ENCODE measurements around the gene IL15RA.
"Not testable (repeated sequence)": the region's sequence is repeated elsewhere in the genome, so short reads cannot be mapped to it uniquely, and the experiment has no call there.

The IL15RA gene

DNA sequence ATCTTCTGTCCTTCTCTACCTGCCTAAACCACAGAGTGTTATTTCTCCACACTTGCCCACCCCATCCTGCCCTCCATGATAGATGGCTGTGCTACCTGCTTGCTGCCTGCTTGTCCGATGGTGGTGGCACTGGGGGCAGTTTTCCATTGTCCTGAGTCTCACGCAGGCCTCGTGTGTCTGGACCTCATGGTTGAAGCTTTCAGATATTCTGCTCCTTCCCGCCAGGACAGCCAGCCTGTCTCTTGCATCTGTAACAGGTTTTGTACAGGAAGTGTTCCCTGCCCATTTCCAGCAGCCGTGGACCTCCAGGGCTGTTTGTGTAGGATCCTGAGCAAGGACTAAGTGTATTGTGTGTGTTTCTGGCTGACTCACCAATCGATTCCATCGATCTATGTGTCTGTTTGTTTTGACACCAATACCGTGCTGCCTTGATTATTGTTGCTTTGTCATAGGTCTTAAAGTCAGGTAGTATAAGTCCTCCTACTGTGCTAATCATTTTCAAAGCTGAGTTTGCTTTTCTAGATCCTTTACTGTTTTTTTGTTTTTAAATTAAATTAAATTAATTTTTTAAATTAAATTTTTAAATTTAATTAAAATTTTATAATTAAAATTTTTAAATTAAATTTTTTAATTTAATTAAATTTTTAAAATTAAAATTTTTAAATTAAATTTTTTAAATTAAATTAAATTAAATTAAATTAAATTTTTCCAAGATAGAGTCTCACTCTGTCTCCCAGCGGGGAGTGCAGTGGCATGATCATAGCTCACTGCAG lies 8.5 kb downstream of the IL15RA start:
- no peak for DNase-seq

DNA sequence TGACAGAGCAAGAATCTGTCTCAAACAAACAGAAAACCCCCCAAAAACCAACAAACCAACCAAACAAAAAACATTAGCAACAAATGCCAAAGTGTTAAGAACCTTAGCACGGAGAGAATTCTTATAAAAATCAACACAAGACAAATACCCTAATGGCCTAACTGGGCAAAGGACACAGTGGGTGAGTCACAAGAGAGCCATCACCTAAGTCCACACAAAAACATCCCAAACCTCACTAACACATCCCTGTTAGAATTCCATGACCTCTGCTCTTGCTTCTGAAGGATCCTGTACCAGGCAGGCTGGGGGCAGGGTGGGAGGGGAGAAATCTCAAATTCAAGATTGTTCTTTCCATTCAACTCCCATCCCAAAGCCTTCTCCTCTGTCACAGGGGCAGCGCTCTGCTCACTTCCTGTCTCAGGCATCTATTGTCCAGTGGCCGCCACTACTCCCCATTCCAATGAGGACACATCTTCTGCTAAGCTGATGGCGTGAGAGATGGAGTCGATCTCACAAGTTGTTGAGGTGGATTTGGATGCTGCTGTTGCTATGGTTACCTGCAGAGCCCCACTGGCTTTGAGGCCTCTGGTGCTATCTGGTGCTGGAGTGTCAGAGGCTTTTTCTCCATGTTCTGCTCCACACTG lies 9.2 kb downstream of the IL15RA start:
- DNase-seq, result no peak

DNA sequence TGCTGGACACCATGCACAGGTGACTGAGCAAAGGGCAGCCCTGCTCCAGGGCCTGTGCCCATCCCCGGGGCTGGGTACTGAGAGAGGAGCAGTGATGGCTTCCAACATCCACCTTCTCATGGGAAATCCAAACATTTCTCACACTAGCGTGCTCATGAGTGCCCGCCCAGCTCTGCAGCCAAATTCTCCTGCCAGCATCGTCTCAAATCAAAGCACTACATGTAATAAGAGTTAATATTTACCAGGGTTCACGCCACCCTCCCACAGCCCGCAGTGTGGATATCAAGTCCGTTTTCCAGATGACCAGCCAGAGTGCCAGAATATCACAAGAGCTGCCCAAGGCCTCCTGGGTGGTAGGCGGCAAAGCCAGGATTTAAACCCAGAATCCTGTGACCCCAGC lies 12.1 kb downstream of the IL15RA start:
- no peak for DNase-seq

DNA sequence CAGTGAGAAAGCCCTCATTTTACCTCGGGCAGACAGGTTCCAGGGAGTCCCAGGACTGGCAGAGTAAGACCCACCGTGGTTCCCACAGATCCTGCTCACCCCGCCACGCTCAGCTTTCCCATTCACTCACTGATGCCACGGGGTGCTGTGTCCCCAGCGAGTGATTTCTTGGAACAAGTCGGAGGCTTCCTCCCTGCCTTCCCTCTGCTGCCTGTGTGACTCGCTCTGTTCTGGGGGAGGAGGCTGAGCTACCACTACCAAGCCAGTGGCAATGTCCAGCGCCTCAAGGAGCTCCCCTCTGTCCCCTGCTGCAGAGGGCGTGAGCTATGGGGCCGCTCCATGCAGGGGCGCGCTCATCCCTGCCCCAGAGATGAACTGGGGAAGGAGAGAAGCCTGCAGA lies 12.6 kb downstream of the IL15RA start:
- DNase-seq, result no peak

DNA sequence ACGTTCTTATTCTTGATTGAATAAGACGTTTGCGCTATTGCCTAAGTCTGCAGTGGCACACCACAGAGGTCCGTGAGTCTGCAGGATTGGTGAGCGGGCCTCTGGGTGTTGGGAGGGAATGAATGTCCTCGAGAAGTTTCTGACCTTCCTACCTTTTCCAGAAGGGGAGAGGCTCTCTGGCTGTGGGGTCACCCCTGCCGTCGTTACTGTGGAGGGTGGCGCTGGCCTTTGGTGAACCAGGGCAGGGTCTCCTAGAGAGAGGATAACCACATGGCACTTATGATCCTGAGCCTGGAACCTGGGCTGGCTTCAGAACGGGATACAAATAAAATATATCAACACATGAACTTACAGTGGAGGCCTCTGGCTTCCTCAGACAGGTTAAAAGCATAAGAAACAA lies 13.8 kb downstream of the IL15RA start:
- no peak for DNase-seq

DNA sequence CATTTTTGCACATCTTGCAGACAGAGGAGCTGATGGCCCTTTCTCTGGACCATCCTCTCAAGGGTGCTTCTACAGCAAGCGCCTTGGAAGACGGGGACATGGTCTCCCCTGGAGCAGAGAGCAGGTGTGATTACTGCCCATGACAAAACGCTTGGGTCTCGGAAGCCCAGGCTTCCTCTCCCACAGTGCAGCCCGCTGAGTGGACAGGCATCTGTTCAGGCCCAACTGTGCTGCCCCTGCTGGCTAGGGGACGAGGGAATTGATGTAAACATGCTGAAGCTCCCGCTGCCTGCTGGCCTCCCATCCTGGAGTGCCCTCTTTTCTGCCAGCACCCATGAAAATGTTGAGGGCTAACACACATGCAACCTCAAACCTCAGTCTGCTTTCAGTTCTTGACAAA lies 14.3 kb downstream of the IL15RA start:
- DNase-seq, result no peak

DNA sequence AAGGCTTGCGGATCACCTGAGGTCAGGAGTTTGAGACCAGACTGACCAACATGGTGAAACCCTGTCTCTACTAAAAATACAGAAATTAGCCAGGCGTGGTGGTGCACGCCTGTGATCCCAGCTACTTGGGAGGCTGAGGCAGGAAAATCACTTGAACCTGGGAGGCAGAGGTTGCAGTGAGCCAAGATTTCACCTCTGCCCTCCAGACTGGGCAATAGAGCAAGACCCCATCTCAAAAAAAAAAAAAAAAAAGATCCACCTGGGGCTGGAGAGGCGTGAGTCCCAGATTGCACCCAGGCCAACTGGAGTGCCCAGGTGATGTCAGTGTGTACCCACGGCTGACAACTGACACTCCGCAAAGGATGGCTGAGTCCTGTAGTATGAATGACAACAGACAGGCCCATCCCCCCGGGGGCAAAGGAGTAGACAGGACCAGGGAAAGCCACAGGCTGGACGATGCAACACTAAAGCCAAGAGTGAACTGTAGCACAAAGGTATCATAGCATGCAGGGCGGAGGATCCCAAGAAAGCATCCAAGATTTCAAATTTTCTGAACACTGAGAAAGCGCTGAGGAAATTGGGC lies 14.9 kb downstream of the IL15RA start:
- not testable (repeated sequence) for DNase-seq

DNA sequence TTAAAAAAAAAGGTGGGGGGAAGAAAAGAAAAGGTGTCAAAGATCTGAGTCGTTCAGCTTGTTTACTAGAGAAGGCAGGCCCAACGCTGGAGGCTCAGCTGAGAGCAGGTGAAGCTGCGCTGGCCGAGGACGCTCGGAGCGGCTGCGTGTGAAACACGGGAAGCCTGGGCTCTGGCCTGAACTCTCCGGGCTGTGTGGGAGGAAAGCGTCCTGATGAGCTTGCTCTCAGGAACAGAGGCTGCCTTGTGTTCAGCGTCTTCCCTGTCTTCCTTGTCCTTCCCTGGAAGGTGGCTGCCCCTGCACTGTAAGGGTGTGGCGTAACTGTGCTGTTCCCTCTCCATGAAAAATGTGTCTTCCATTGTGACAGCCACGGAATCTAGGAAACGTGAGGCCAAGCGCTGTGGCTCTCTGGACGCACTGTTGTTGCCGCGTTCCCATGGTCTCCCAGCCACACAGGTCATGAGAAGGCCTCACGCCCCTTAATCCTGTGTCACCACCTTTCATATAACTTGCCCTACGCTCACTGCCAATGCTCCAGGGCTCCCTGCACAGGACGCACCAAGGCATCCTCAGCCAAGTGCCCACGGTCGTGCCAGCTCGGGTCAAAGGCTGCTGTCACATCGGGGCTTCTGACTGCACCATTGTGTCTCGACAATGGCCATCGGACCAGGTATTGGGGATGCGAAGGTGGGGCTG lies 15.8 kb downstream of the IL15RA start:
- no peak for DNase-seq

DNA sequence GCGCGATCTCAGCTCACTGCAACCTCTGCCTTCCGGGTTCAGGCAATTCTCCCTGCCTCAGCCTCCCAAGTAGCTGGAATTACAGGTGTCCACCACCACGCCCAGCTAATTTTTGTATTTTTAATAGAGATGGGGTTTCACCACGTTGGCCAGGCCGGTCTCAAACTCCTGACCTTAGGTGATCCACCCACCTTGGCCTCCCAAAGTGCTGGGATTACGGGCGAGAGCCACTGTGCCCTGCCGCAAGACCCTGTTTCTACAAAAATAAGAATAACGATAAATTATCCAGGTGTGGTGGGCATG lies 16.4 kb downstream of the IL15RA start:
- not testable (repeated sequence) for DNase-seq

DNA sequence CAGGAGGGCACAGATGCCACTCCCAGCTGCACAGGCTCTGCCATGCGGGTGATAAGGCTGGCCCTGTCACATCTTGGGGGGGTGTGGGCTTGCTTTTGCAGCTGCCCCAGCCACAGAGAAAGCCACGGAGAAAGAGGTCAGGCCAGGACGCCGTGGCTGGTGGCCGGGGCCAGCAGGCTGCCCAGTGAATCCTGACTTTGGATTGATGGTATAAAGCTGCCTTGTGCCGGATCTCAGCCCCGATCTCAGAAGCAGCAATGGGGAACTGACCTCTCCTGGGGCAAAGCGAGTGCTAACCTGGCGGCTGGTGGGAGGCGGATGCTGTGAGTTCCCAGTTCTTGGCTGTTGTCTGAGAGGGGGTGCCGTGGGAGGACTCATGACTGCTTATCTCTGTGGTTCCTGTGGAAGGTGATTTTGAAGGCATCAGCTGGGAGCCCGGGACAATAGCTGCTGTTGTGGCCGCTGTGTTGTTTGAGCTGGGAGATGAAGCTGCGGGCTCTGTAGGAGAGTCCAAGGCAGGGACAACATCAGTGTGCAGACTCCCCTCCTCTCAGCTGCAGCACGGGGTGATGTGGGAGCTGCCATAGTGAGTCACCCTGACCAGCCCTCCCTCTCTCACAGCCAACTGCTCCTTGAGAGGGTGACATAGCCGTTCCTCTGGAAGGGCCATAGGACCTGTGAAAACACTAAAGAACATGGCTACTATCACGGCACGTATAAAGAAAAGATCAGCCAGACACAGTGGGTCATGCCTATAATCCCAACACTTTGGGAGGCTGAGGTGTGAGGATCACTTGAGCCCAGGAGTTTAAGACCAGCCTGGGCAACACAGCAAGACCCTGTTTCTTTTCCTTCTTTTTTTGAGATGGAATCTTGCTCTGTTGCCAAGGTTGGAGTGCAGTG lies 17.0 kb downstream of the IL15RA start:
- no peak for DNase-seq

DNA sequence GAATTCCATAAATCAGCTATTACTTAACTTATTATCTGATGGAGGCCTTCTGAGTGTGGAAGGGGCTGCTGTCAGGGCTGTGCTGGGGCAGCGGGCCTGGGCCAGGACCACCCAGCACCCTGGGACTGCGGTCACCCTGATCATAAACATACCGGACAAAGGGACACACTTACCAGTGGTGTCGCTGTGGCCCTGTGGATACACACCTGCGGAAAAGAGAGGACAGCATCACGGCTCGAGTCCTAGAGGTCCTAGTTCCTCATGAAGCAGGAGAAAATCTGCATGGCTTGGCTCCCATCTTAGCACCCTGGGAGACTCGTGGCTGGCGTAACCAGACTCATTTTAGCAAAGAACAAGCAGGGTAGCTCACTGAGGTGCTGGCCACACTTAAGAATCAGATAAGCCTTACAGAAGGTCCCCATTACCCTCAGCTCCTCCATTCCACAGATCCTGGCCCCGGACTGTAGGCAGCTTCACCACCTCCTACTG lies 17.7 kb downstream of the IL15RA start:
- DNase-seq, result no peak

DNA sequence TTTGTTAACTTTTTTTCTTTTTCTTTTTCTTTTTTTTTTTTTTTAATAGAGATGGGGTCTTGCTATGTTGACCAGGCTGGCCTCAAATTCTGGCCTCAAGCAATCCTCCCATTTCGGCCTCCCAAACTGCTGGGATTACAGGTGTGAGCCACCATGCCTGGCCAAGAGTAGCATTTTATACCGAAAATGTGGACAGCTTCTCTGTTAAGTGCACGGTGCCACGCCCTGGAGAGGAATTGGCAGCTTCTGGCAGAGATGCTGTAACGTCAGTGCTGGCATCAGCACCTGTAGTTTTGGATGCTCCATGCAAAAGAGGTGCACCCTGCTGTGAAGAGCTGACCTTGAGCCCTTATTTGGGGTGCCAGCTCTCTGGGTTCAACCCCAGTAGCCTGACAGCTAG lies 18.2 kb downstream of the IL15RA start:
- DNase-seq, result no peak

DNA sequence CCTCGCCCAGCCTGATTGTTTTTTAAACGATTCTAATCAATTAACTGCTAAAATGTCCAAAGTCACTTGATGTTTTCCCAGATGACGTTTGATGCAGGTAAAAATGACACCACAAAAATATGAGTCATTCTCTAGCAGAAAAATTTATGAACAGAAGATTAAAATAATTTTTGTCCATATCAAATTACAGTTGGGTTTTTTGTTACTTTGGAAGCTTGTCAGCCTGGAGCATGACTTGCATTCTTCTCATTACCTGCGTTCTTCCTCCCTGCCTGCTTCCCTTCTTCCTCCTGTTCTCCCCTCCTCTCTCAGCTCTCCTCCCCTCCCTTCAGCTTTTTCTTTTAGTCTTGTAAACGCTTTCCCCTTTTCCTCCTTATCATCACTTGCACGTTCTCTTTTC lies 18.7 kb downstream of the IL15RA start:
- no peak for DNase-seq

DNA sequence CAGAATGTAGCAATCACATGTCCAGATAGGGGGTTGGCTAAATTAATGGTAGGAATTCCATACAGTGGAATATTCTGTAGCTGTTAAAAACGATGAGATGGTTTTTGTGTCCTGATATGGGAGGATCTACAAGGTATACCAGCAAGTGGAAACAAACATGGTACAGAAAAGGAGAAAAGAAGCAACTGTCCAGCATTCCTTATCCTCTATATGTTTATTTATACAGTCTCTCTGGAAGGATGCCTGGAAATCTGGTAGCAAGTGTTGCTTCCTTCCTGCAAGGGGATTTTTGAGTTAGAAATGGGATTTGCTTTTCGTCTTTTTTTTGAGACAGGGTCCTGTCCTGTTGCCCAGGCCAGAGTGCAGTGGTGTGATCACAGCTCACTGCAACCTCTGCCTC lies 19.3 kb downstream of the IL15RA start:
- DNase-seq, result peak; percentile 58

DNA sequence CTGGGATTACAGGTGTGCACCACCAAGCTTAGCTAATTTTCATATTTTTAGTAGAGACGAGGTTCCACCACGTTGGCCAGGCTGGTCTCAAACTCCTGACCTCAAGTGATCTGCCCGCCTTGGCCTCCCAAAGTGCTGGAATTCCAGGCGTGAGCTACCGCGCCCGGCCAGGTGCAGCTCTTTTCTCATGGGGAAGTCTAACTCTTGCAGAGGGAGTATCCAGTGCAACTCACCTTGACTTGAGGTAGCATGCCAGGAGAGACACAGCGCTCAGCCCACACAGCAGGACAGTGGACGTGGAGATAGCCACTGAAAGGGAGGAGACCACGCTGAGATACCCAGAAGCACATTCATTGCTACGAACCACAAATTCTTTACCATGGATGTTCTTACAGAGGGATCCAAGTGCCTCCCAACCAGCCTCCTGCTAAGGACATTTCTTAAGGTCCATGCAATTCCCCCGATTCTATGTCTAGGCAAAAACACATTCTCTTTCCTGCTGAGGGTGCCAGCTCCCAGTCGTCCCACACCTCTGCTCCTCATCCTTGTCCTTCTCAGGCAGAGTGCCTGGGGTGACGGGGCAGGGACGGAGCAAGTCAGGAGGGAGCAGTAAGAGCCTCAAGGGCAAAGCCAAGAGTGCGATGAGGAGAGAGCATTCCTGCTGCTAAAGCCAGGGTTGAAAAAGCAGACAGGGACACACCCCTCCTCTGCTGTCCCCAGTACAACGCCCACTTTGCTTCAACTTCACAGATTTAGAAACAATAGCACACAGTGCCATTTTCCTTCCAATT lies 21.0 kb downstream of the IL15RA start:
- DNase-seq, result no peak

DNA sequence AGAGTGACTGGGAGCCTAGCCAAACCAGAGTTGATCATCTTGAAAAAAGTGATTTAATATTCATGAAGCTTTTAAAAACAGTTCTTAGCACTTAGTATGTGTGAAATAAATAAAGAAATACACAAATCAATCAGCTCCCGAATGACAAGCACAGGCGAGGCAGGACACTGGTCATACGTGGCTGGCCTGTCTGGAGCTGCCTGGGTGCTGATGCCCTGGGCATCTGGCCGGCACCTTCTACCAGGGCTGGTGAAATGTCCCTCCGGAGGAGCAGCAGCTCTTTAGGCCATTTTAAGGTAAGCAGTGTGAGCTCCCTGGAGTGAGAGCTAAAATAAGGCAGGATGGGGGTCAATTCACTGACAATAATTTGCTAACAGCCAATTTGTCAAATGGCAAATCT lies 23.7 kb downstream of the IL15RA start:
- no peak for DNase-seq

DNA sequence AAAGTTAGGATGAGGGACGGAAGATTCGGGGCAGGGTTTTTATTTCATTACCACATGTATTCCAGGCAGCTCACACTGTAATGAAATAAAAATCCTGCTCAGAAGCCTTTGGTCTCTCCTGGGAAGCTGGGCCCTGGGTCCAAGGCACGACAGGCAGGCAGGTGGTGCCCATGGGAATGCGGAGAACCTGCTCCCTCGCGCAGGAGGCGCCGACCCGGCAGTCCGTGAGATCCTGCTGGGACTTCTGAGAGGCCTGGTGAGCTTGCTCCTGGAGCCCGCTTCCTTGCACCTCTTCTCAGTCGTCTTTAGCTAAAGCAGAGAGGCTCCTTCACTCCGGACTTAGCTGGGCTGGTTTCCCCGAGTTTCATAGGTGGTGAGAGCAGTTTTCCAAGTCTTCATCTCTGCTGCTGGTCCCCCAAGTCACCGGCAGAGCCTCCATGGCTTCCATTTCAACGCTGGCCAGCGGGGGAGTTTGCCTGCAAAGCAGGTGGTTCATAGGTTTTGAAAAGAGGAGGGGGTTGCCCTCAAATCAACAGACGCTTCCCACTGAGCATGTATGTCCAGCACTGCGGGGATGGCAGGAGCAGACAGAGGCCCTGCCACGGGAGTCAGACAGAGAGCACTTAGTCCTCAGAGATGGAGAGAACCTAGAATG lies 24.5 kb downstream of the IL15RA start:
- DNase-seq, result no peak

DNA sequence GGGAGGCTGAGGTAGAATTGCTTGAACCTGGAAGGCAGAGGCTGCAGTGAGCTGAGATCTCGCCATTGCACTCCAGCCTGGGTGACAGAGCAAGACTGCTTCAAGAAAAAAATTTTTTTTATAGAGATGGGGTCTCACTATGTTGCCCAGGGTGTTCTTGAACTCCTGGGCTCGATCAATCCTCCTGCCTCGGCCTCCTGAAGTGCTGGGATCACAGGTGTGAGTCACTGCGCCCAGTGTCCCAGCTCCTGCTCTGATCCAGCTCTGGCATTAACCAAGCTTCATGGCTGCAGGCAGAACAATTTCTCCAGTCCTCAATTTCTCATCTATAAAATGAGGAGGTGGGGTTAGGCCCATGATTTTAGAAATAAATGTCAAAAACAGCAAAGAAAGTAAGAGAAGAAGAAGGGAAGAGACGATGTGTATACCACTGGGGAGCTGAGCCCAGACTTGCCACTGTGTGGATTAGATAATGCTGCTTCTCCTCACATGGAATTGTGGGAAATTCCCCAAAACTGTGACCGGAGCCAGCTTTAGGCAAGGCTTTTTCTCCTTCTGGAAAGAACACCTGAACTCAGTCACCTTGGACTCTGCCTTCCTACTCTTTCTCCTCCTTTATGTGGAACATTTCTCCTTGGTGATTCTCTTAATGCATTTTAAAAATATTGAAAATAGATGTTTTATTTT lies 25.5 kb downstream of the IL15RA start:
- no peak for DNase-seq

DNA sequence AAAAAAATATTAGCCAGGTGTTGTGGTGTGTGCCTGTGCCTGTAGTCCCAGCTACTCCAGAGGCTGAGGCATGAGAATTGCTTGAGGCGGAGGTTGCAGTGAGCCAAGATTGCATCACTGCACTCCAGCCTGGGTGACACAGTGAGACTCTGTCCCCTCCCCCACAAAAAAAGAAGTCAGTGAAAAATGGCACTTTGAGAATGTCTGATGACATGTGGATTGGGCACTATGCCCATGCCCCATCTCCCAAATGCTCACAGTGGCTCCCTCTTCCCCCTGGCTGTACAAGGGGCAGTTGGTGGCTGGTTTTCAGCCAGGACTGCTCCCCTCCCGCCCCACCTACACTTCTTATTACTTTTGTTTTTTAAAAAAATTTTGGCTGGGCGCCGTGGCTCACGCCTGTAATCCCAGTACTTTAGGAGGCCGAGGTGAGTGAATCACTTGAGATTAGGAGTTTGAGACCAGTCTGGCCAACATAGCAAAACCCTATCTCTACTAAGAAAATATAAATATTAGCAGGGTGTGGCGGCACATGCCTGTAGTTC lies 26.1 kb downstream of the IL15RA start:
- DNase-seq, result peak; percentile 39

DNA sequence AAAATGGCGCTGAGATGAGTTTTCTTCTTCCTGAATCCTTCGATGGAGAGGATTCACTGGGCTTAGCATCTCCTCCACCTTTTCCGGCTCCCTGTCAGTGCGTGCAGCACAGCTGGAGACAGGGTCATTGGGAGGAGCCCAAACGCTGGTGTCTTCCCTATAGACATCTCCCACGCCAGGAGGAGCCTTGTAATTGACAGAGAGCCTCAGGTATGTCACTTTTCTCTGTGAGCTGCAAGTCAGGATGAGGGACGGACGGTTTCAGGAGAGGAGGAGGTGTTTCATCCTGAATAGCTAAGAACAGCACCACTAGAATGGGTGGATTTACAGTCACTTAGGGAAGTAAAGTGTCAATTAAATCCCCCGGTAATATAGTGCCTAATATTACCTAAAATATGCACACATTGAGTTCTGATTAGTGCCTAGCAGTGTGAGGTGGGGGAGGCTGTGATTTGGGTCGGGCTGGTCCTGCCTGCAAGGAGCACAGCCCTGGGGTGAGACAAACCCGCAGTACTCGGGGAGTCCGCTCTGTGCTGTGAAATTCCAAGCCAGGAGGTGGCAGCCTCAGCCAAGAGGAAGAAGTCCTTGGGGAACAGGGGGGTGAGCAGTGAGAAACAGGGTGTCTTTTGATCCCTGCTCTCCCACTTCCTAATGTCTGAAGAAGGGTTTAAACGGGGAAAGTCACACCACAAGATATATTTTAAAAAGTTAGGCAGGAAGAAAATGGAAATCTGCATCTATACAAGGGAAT lies 28.2 kb downstream of the IL15RA start:
- peak; percentile 60 for DNase-seq
